Stimulated activated CD4-positive, alpha-beta T cell treated with anti-CD3 and anti-CD28 coated beads, TNF-alpha, amount 100 ng/mL, for 24 hours (primary cell): ENCODE measurements around the gene ENHO.

Experiments
- DNase-seq, 3 experiments: peaks; one replicate each; pipeline ENCODE4 v3.0.0-alpha.2; 2020; ENCODE audit warnings: low read depth in 3 of 3

Gene ENHO

DNA sequence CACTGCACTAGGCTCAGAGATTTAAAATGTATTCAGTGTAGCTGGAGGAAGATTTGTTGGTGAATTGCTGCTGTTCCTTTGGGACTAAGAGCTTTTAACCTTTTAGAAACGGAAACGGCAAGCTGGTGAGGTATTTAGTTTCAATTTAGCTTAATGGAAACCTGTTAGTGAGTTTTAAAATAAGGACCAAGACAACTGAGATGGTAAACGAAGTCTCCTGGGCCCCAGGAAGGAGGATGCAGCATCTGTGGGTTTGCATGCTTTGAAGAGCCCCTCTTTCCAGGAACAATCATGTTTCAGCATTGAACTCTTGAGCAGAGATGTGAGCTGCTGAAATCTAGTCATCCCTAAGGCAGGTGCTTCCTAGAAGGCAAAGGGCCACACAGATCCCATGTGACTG, 47.7 kb downstream of the ENHO start:
- DNase-seq, result no peak
